Mucosa of rectum (tissue), 2 donors: Measurements from ENCODE around the gene MTM1.

ENCODE experiments used
- H3K27ac ChIP-seq, 2 donors: one replicate each; pipeline ENCODE4 v1.7.0; 2013; ENCODE audit warnings: inconsistent platforms in 2 of 2, low read depth in 2 of 2, low read length in 2 of 2
- H3K27me3 ChIP-seq, 2 donors: one replicate each; pipeline ENCODE4 v1.7.0; 2013; ENCODE audit warnings: low read length in 2 of 2; ENCODE audit not compliant: control insufficient read depth in 2 of 2, insufficient read depth in 2 of 2
- H3K36me3 ChIP-seq, 2 donors: one replicate each; pipeline ENCODE4 v1.7.0; 2013; ENCODE audit warnings: low read length in 2 of 2; ENCODE audit not compliant: control insufficient read depth in 2 of 2, insufficient read depth in 2 of 2
- H3K4me1 ChIP-seq, 2 donors: one replicate each; pipeline ENCODE4 v1.7.0; 2013; ENCODE audit warnings: low read length in 2 of 2, mild to moderate bottlenecking in 1 of 2; ENCODE audit not compliant: control insufficient read depth in 2 of 2, insufficient read depth in 2 of 2
- H3K4me3 ChIP-seq, 2 donors: one replicate each; pipeline ENCODE4 v1.7.0; 2013; ENCODE audit warnings: low read length in 2 of 2
- H3K9ac ChIP-seq, 2 donors: one replicate each; pipeline ENCODE4 v1.7.0; 2013; ENCODE audit warnings: low read length in 2 of 2, low read depth in 1 of 2, mild to moderate bottlenecking in 1 of 2
- H3K9me3 ChIP-seq, 2 donors: one replicate each; pipeline ENCODE4 v1.7.0; 2013; ENCODE audit warnings: low read length in 2 of 2; ENCODE audit not compliant: control insufficient read depth in 2 of 2
- donor health status: healthy.
- donor health status: Normal muscosa, but diverticular disease.

The MTM1 gene

DNA sequence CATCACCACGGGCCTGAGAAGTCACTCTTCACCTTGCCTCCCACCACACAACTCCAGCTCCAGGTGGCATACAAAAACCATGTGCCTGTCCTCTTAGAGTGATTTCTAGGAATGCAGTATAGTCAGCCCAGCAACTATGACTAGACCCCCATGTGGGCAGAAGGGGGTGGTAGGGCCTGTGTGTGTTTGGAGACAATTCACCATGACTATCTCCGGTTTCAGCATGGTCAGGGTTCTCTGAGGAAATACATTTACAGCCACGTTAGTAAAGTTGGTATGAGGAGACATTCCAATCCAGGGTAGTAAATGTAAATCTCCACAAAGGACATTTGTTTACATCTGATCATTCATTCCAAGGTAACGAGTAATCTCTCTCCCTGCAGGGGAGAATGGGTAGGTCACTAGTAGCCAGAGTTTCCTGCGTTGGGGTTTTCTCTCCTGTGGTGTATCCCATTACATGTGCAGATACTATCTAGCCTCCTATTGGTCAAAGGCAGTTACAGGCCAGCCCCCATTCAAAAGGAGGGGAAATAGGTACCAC lies 120.6 kb downstream of the MTM1 start:
- Histone ChIP-seq H3K4me3 (no peak overlapping the region), H3K27me3 (peaks cover 0 to 4% of the 10 kb centered on the region in 2 donors), H3K4me1 (peaks cover 0 to 5% of the 10 kb centered on the region in 2 donors), H3K36me3 (no peaks in the 10 kb centered on the region), H3K27ac (no peak overlapping the region), H3K9ac (no peak overlapping the region), H3K9me3 (peaks cover 0 to 4% of the 10 kb centered on the region in 2 donors)

GRCh38 chrX:150690126-150690525 lies 121.7 kb downstream of the MTM1 start:
- Histone ChIP-seq H3K4me1 (peaks cover 3 to 5% of the 10 kb centered on the region in 2 donors), H3K4me3 (no peak overlapping the region), H3K9ac (no peak overlapping the region), H3K9me3 (peaks cover 0 to 4% of the 10 kb centered on the region in 2 donors), H3K27ac (no peak overlapping the region), H3K36me3 (no peaks in the 10 kb centered on the region), H3K27me3 (peaks cover 0 to 4% of the 10 kb centered on the region in 2 donors)

- peaks cover 0 to 4% of the 10 kb centered on the region in 2 donors for H3K27me3 ChIP-seq
- H3K27ac ChIP-seq: peak overlapping the region in 1 of 2 donors; percentile 77
- peak overlapping the region in 1 of 2 donors; percentile 49 for H3K9ac ChIP-seq
These were observed 123.9 kb downstream of the MTM1 start for GRCh38 chrX:150692296-150692695.

GRCh38 chrX:150692831-150693724 lies 124.7 kb downstream of the MTM1 start, which contains the start of gene MTMR1:
Gene MTMR1 (plus strand): TSS chrX:150693396. CDS start chrX:150693531, 135 bp downstream.
- Histone ChIP-seq H3K36me3 (no peaks in the 10 kb centered on the region), H3K9ac (peak within 1 kb of the TSS; percentile 41 to 49), H3K27me3 (peaks cover 0 to 4% of the 10 kb centered on the region in 2 donors), H3K27ac (peak within 1 kb of the TSS; percentile 61 to 80), H3K4me1 (peaks cover 3 to 5% of the 10 kb centered on the region in 2 donors), H3K4me3 (peak within 1 kb of the TSS; percentile 58 to 79), H3K9me3 (peaks cover 0 to 4% of the 10 kb centered on the region in 2 donors)

More at GRCh38 chrX:150692296-150692695, 123.9 kb downstream of the MTM1 start:
- Histone ChIP-seq H3K4me1 (peaks cover 3 to 5% of the 10 kb centered on the region in 2 donors), H3K36me3 (no peaks in the 10 kb centered on the region), H3K9me3 (peaks cover 0 to 4% of the 10 kb centered on the region in 2 donors), H3K4me3 (peak overlapping the region in 1 of 2 donors; percentile 79)

DNA sequence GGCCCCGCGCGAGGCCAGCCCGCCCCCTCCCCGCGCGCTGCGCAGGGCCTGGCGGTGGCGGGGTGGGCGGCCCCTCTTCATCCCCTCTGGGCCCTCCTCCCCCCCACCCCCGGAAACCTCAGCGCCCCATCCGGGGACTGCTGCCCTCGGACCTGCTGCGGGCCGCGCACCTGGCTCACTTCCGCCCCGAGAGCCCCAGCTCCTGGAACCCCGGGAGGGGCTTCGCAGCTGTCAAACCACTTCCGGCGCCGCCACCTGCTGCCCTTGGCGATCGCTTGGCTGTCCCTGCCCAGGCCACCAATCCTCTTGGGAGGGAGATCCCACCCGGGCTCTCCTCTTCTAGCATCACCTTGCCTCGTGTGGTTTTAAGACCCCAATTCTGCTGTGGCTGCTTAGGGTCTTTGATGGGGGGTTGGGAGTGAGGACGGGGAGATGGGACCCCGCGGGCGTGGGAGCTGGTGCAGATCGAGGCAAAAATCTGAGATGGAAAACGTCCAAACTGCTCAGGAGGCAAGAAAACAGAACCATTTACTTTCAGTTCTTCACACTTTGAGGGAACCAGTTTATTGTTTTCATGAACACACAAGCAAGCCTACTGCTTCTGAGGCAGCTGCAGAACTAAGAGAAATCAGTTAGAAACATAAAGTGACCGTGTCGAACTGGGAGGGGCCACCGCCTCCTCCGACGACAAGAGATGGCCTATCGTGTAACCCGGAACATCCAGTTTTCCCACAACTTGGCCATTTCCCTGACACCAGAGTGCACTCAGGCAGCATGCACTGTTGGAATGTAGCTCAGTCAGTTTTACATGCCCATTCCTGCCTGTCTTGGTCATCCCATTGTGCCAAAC lies 125.5 kb downstream of the MTM1 start:
- peaks cover 0 to 4% of the 10 kb centered on the region in 2 donors for H3K27me3 ChIP-seq
- H3K9me3 ChIP-seq: peaks cover 0 to 4% of the 10 kb centered on the region in 2 donors
- peaks cover 3 to 5% of the 10 kb centered on the region in 2 donors for H3K4me1 ChIP-seq
- H3K36me3 ChIP-seq: no peaks in the 10 kb centered on the region
- H3K9ac ChIP-seq: peak overlapping the region; percentile 37 to 41
- H3K4me3 ChIP-seq: peak overlapping the region; percentile 57 to 72
- H3K27ac ChIP-seq: peak overlapping the region; percentile 61 to 80

DNA sequence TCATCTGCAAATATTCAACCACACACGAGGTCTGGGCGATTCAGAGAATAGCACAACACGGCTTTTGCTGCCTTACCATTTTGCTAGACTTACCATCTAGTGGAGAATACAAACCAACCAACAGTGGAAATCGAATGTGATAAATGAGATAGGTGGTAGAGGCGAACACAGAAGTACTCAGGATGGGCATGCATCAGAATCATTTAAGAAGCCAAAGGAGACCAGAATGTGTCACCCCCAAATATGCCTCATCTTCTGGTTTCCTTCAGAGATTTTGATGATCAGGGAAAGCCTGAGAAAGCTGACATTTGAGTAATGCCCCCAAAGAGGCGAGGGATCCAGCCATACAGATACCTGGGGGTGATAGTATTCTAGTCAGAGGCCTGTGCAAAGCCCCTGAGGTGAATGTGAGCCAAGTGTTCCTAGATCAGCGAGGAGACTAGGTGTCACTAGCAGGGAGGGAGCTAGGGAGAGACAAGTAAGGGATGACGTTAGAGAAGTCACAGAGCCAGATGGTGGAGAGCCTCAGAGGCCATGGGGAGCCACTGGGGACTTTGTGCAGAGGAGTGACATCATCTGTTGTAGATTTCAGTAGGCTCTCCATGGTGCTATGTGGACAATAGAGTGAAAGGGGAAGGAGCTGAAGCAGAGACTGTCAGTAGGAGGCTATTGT lies 126.5 kb downstream of the MTM1 start:
- Histone ChIP-seq H3K27me3 (peaks cover 0 to 4% of the 10 kb centered on the region in 2 donors), H3K36me3 (no peaks in the 10 kb centered on the region), H3K4me3 (peak overlapping the region in 1 of 2 donors; percentile 72), H3K4me1 (peaks cover 3 to 5% of the 10 kb centered on the region in 2 donors), H3K9ac (no peak overlapping the region), H3K27ac (peak overlapping the region; percentile 38 to 61), H3K9me3 (peaks cover 0 to 4% of the 10 kb centered on the region in 2 donors)

GRCh38 chrX:150696331-150696730 lies 127.9 kb downstream of the MTM1 start:
- Histone ChIP-seq H3K9me3 (no peaks in the 10 kb centered on the region), H3K36me3 (no peaks in the 10 kb centered on the region), H3K27me3 (peaks cover 0 to 4% of the 10 kb centered on the region in 2 donors), H3K9ac (no peak overlapping the region), H3K4me3 (peak overlapping the region in 1 of 2 donors; percentile 37), H3K4me1 (peaks cover 3 to 5% of the 10 kb centered on the region in 2 donors), H3K27ac (peak overlapping the region in 1 of 2 donors; percentile 4)

DNA sequence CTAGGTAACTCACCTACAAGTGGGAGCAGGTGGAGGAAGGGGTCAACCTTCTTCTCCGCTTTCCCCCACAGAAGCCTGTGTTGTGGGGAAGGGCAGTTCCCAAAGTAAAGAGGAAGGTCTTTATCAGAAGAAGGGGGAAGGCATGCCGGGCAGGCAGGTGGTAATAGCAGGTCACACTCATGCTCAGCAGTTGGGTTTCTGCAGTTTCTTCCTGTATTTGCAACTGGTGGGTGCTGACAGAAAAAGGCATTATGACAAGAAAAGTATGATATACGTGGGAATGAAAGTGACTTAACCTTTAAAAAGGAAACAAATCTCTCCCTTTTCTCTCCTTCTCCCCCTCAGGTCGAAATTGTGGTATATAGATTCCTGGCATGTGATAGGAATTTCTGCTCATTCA lies 128.4 kb downstream of the MTM1 start:
- Histone ChIP-seq H3K27ac (no peak overlapping the region), H3K9me3 (no peaks in the 10 kb centered on the region), H3K36me3 (no peaks in the 10 kb centered on the region), H3K4me1 (peaks cover 3 to 5% of the 10 kb centered on the region in 2 donors), H3K9ac (no peak overlapping the region), H3K27me3 (peaks cover 0 to 4% of the 10 kb centered on the region in 2 donors), H3K4me3 (no peak overlapping the region)

GRCh38 chrX:150697641-150698040 lies 129.2 kb downstream of the MTM1 start:
- Histone ChIP-seq H3K4me1 (peaks cover 0 to 3% of the 10 kb centered on the region in 2 donors), H3K36me3 (no peaks in the 10 kb centered on the region), H3K9me3 (no peaks in the 10 kb centered on the region), H3K9ac (no peak overlapping the region), H3K4me3 (no peak overlapping the region), H3K27me3 (no peaks in the 10 kb centered on the region), H3K27ac (no peak overlapping the region)
